B cell (primary cell): ENCODE results near the gene CDKAL1. TPM values are rescaled to one million over a fixed set of nuclear protein-coding genes. Genes with fewer than 3 reads are reported as not detected.

Experiments used
- ATAC-seq: fragments of 200-7000 bp; cut with Tn5 transposase; one replicate; pipeline ENCODE4 v1.10.0; 2021; ENCODE audit warnings: low read depth, mild to moderate bottlenecking, moderate number of reproducible peaks, moderate library complexity
- CTCF ChIA-PET: fragments of 350-600 bp; sonication (Branson Sonifier 250); formaldehyde crosslinking; loops from one replicate; lab custom pipeline; 2021; ENCODE audit warnings: antibody characterized with exemption, inconsistent platforms; lab: Charles Lee
- POLR2A ChIA-PET: fragments of 350-600 bp; sonication (Branson Sonifier 250); formaldehyde crosslinking; loops from one replicate; lab custom pipeline; 2021; ENCODE audit warnings: antibody characterized with exemption; lab: Charles Lee
- DNase-seq: peaks from one replicate; pipeline ENCODE4 v3.0.0; 2013
- H2AFZ ChIP-seq: 2 replicates; pipeline ENCODE4 v1.6.1; 2012; ENCODE audit warnings: mild to moderate bottlenecking, low read depth, low read length; ENCODE audit not compliant: insufficient read depth, poor library complexity, severe bottlenecking
- H3K27ac ChIP-seq, 2 donors: 1 replicate in 1 of 2; 2 replicates in 1 of 2; pipeline ENCODE4 v1.5.1; 2012 to 2013; ENCODE audit warnings: low read length in 2 of 2, mild to moderate bottlenecking in 2 of 2, moderate library complexity in 1 of 2
- H3K27me3 ChIP-seq, 4 experiments: fragments of 200-600 bp in 1 of 4; sonication (generic) in 1 of 4; replicated peaks in 1 of 4; 1 replicate in 2 of 4; 2 replicates in 2 of 4; pipeline versions ENCODE4 v1.6.1 to v1.7.0; 2013 to 2016; ENCODE audit warnings: low read length in 3 of 4, mild to moderate bottlenecking in 2 of 4, mixed read lengths in 1 of 4, moderate library complexity in 1 of 4; ENCODE audit not compliant: insufficient read depth in 4 of 4, control insufficient read depth in 3 of 4; ENCODE audit errors: control extremely low read depth in 1 of 4
- H3K36me3 ChIP-seq, 2 experiments: replicated peaks in 1 of 2; 1 replicate in 1 of 2; 2 replicates in 1 of 2; pipeline versions ENCODE4 v1.6.1 to v1.7.1; 2013; ENCODE audit warnings: low read length in 1 of 2; ENCODE audit not compliant: insufficient read depth in 2 of 2, control insufficient read depth in 1 of 2; ENCODE audit errors: control extremely low read depth in 1 of 2, extremely low read depth in 1 of 2
- H3K4me1 ChIP-seq, 2 donors: fragments of 200-600 bp in 1 of 2; sonication (generic) in 1 of 2; 1 replicate in 1 of 2; 2 replicates in 1 of 2; pipeline versions ENCODE4 v1.5.1 to v1.6.1; 2013 to 2017; ENCODE audit warnings: low read length in 2 of 2; ENCODE audit not compliant: control insufficient read depth in 2 of 2, insufficient read depth in 2 of 2
- H3K4me2 ChIP-seq: replicated peaks from 2 replicates; pipeline ENCODE3; 2012; ENCODE audit warnings: mild to moderate bottlenecking, low read depth, low read length; ENCODE audit not compliant: poor library complexity, severe bottlenecking
- H3K4me3 ChIP-seq, 5 experiments: fragments of 200-600 bp in 1 of 5; sonication (generic) in 1 of 5; 1 replicate in 3 of 5; 2 replicates in 2 of 5; pipeline versions ENCODE4 v1.5.1 to v1.7.0; 2011 to 2016; ENCODE audit warnings: low read length in 4 of 5, mild to moderate bottlenecking in 4 of 5, low read depth in 2 of 5, control low read depth in 1 of 5, moderate library complexity in 1 of 5; ENCODE audit not compliant: insufficient read depth in 1 of 5; ENCODE audit errors: control extremely low read depth in 1 of 5, extremely low read depth in 1 of 5
- H3K79me2 ChIP-seq: fragments of 200-600 bp; sonication (generic); one replicate; pipeline ENCODE4 v1.6.0; 2016; ENCODE audit warnings: low read length; ENCODE audit not compliant: control insufficient read depth, insufficient read depth
- H3K9ac ChIP-seq: fragments of 200-600 bp; sonication (generic); 2 replicates; pipeline ENCODE4 v1.6.1; 2017; ENCODE audit warnings: mild to moderate bottlenecking, low read length, moderate library complexity
- H3K9me3 ChIP-seq, 3 donors: one replicate each; pipeline versions ENCODE4 v1.6.1 to v1.7.1; 2013; ENCODE audit warnings: low read length in 2 of 3; ENCODE audit not compliant: control insufficient read depth in 2 of 3, insufficient read depth in 1 of 3; ENCODE audit errors: control extremely low read depth in 1 of 3
- H4K20me1 ChIP-seq: 2 replicates; pipeline ENCODE4 v1.6.0; 2012; ENCODE audit warnings: mild to moderate bottlenecking, low read length; ENCODE audit not compliant: insufficient read depth, control insufficient read depth, poor library complexity, severe bottlenecking
- H3K27ac Mint-ChIP-seq: one replicate; pipeline ENCODE4 v1.8.0; 2021; ENCODE audit warnings: mixed read lengths
- H3K27me3 Mint-ChIP-seq: one replicate; pipeline ENCODE4 v1.8.0; 2021; ENCODE audit warnings: mixed read lengths
- H3K4me1 Mint-ChIP-seq: one replicate; pipeline ENCODE4 v1.8.0; 2021; ENCODE audit warnings: mixed read lengths
- H3K4me3 Mint-ChIP-seq: one replicate; pipeline ENCODE4 v1.8.0; 2021; ENCODE audit warnings: mixed read lengths
- H3K9me3 Mint-ChIP-seq: one replicate; pipeline ENCODE4 v1.8.0; 2022; ENCODE audit warnings: mixed read lengths; ENCODE audit not compliant: insufficient read depth
- CTCF ChIP-seq: fragments of 200-600 bp; IDR thresholded peaks from one replicate; pipeline ENCODE4 v1.8.0; 2022; ENCODE audit warnings: antibody characterized with exemption, mild to moderate bottlenecking
- EZH2 ChIP-seq: IDR thresholded peaks from 2 replicates; pipeline ENCODE4 v1.6.1; 2012; ENCODE audit warnings: borderline replicate concordance, low read depth, mild to moderate bottlenecking, moderate library complexity, low read length; ENCODE audit not compliant: insufficient read depth, poor library complexity, severe bottlenecking
- WGBS: methylation state at CpG from one replicate; pipeline ENCODE4 v1.1.5; 2013; ENCODE audit warnings: missing lambda C conversion rate; ENCODE audit not compliant: insufficient coverage; 5-methylcytosine and 5-hydroxymethylcytosine counted together
- intact Hi-C: fragments of 100-400 bp; cut with micrococcal nuclease; formaldehyde crosslinking; loops from one replicate; pipeline ENCODE4 v1.10.0; 2022
- polyA plus RNA-seq: library from polyadenylated mRNA; depleted of rRNA; stranded (reverse); fragments of >200 nt; gene quantifications from 2 replicates; pipeline ENCODE4 v1.2.3, GENCODE V29; 2012
- total RNA-seq, 2 donors: library from RNA; stranded (reverse); fragments of 120-200 nt in 1 of 2; gene quantifications; 1 replicate in 1 of 2; 2 replicates in 1 of 2; pipeline versions ENCODE4 v1.2.3 to v1.2.4, GENCODE V29; 2013 to 2022

Gene CDKAL1
- total and polyA plus RNA-seq, 2 donors (not counting 1 experiment from before 2014, with no cell fraction given): 6.1 to 33.3 TPM

GRCh38 chr6:21039926-21040325, 505.7 kb downstream of the CDKAL1 start:
- H3K27ac Mint-ChIP-seq: no peak overlapping the region
- TF ChIP-seq CTCF (no peak), EZH2 (no peak)
- H2AFZ ChIP-seq: no peak overlapping the region
- ATAC-seq: no peak
- H3K9ac ChIP-seq: no peak overlapping the region
- H3K36me3 ChIP-seq: no peaks in the 10 kb centered on the region
- no peaks in the 10 kb centered on the region for H3K79me2 ChIP-seq
- POLR2A ChIA-PET: no interaction called here
- no peaks in the 10 kb centered on the region for H3K9me3 Mint-ChIP-seq
- no peak overlapping the region for H3K4me2 ChIP-seq
- CTCF ChIA-PET: no interaction called here
- no peaks in the 10 kb centered on the region for H3K27me3 ChIP-seq
- no CpG with 5 or more reads among the region's 7 CpGs for WGBS
- no peak overlapping the region for H3K4me3 ChIP-seq
- no peak overlapping the region for H3K4me3 Mint-ChIP-seq
- H4K20me1 ChIP-seq: no peaks in the 10 kb centered on the region
- no peak for DNase-seq
- H3K27me3 Mint-ChIP-seq: no peaks in the 10 kb centered on the region
- H3K9me3 ChIP-seq: peaks cover 0 to 1% (median 0%) of the 10 kb centered on the region in 3 donors
- H3K4me1 Mint-ChIP-seq: peaks cover 17% of the 10 kb centered on the region
- no peak overlapping the region for H3K27ac ChIP-seq
- peaks cover 15% of the 10 kb centered on the region in 2 donors for H3K4me1 ChIP-seq
- intact Hi-C loops: no loop called here

- Histone ChIP-seq H3K79me2 (no peaks in the 10 kb centered on the region), H3K9me3 (no peaks in the 10 kb centered on the region), H3K4me3 (no peak overlapping the region), H3K4me1 (no peaks in the 10 kb centered on the region), H3K36me3 (no peaks in the 10 kb centered on the region), H2AFZ (no peak overlapping the region), H3K4me2 (no peak overlapping the region), H3K9ac (no peak overlapping the region), H4K20me1 (no peaks in the 10 kb centered on the region), H3K27me3 (no peaks in the 10 kb centered on the region), H3K27ac (no peak overlapping the region)
- POLR2A ChIA-PET: no interaction called here
- Mint-ChIP-seq H3K27me3 (no peaks in the 10 kb centered on the region), H3K4me3 (no peak overlapping the region), H3K9me3 (no peaks in the 10 kb centered on the region), H3K27ac (no peak overlapping the region), H3K4me1 (peaks cover 6% of the 10 kb centered on the region)
- ATAC-seq (no peak), DNase-seq (no peak)
- TF ChIP-seq CTCF: no peak
- no peak for TF ChIP-seq EZH2
- CTCF ChIA-PET: no interaction called here
- intact Hi-C loops: no loop called here
- WGBS: 100% methylated on average over 1 of the region's 5 CpGs
Measured at GRCh38 chr6:21045135-21045700, 511.0 kb downstream of the CDKAL1 start.
